HG03097 (cell line): Measurements from ENCODE around the gene ZP1.
"Not testable (repeated sequence)": the region's sequence is repeated elsewhere in the genome, so short reads cannot be mapped to it uniquely, and the experiment has no call there.

Source experiments
- ATAC-seq: cut with Tn5 transposase; IDR thresholded peaks from one replicate; pipeline ENCODE4 v1.9.1; 2021; ENCODE audit not compliant: unreplicated experiment, low FRiP score

The ZP1 gene

GRCh38 chr11:60906132-60906972 lies 39.0 kb downstream of the ZP1 start, which contains the start of gene PRPF19:
Gene PRPF19, minus strand, starts transcription at chr11:60906585. Its CDS starts 203 bp downstream, at chr11:60906382.
- ATAC-seq = peak; percentile 69

- ATAC-seq = no peak
Observed at GRCh38 chr11:60908803-60909202, 41.5 kb downstream of the ZP1 start.

- not testable (repeated sequence) for ATAC-seq
Observed at GRCh38 chr11:60909680-60910280, 42.4 kb downstream of the ZP1 start.

GRCh38 chr11:60910281-60910687 lies 42.9 kb downstream of the ZP1 start:
- peak; percentile 29 for ATAC-seq

- ATAC-seq = no peak
Observed at GRCh38 chr11:60910711-60911380, 43.5 kb downstream of the ZP1 start.

- no peak for ATAC-seq
Observed at GRCh38 chr11:60912223-60912850, 45.0 kb downstream of the ZP1 start.

- ATAC-seq = no peak
Observed at GRCh38 chr11:60912851-60913528, 45.6 kb downstream of the ZP1 start.

- peak; percentile 31 for ATAC-seq
Observed at GRCh38 chr11:60913793-60914632, 46.7 kb downstream of the ZP1 start, which contains the start of gene TMEM109. Gene TMEM109, plus strand, starts transcription at chr11:60914158. Its CDS starts 5,536 bp downstream, at chr11:60919694.

- ATAC-seq = no peak
Observed at GRCh38 chr11:60914633-60915247, 47.4 kb downstream of the ZP1 start.

- ATAC-seq = peak; percentile 41
Observed at GRCh38 chr11:60915248-60915914, 48.0 kb downstream of the ZP1 start.

- no peak for ATAC-seq
Observed at GRCh38 chr11:60916669-60917206, 49.4 kb downstream of the ZP1 start.

GRCh38 chr11:60917267-60917666 lies 49.9 kb downstream of the ZP1 start:
- ATAC-seq = no peak

- no peak for ATAC-seq
Observed at GRCh38 chr11:60918251-60918938, 51.1 kb downstream of the ZP1 start.

- no peak for ATAC-seq
Observed at GRCh38 chr11:60918939-60919265, 51.6 kb downstream of the ZP1 start.

- ATAC-seq = no peak
Observed at GRCh38 chr11:60919320-60919719, 52.0 kb downstream of the ZP1 start.

GRCh38 chr11:60919956-60920355 lies 52.6 kb downstream of the ZP1 start:
- ATAC-seq = no peak

GRCh38 chr11:60921259-60921658 lies 53.9 kb downstream of the ZP1 start:
- no peak for ATAC-seq
